ENCODE results near the gene ING5. TPM values are rescaled to one million over a fixed set of nuclear protein-coding genes. Genes with fewer than 3 reads are reported as not detected.

The ING5 gene
- total RNA-seq, 1 experiment from 2014 or later: 28.6 TPM

DNA sequence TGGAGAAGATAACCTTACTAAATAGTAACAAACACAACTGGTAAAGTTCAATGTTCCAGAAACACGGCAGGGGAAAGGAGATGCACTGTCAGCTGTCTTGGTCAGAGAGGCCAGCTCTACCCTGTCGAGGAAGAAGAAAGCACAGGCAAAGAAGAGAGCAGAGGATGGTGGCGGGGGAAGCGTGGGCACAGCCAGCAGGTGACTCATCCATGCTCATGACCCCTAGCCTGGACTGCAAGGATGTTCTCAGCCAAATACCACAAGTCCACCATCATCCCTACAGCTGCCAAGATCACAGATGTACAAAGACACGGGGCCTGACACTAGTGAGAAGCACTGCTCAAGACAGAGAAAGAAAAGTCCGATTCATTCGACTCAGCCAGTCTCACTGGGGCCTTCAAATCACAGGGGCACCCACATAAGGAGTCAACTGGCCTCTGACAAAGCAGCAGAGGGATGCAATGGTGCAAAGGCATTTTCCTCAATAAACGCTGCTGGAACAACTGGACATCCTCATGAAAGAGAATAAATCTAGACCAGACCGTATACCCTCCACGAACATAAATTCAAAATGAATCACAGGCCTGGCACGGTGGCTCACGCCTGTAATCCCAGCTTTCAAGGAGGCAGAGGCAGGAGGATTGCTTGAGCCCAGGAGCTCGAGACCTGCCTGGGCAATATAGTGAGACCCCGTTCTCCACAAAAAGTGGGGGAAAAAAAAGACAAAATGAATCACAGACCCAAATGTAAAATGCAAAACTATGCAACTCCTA is 20.8 kb upstream of the ING5 start:
- Histone ChIP-seq H3K36me3 (ENCODE audit: control insufficient read depth, insufficient read depth, low read length) (no peaks in the 10 kb centered on the region), H3K4me3 (ENCODE audit: low read depth, low read length) (no peak overlapping the region), H3K27me3 (replicated peaks; ENCODE audit: control insufficient read depth, insufficient read depth, low read length) (no peaks in the 10 kb centered on the region), H3K9me3 (no peaks in the 10 kb centered on the region), H3K4me1 (no peaks in the 10 kb centered on the region)
- Mint-ChIP-seq H3K4me3 (ENCODE audit: unreplicated experiment) (no peak overlapping the region), H3K9me3 (ENCODE audit: unreplicated experiment) (no peaks in the 10 kb centered on the region), H3K36me3 (ENCODE audit: insufficient read depth, unreplicated experiment) (peaks cover 75% of the 10 kb centered on the region), H3K27me3 (ENCODE audit: insufficient read depth, unreplicated experiment) (no peaks in the 10 kb centered on the region), H3K4me1 (ENCODE audit: low read depth, unreplicated experiment) (no peaks in the 10 kb centered on the region), H3K27ac (ENCODE audit: unreplicated experiment) (no peak overlapping the region)
- CTCF ChIA-PET: no interaction called here
- no peak for DNase-seq
- TF ChIP-seq CTCF (IDR thresholded peaks at IDR 0.05; ENCODE audit: insufficient read depth in 1 of 2, low read depth in 1 of 2, low read length in 1 of 2, severe bottlenecking in 1 of 2, unreplicated experiment in 1 of 2): no peak
- POLR2A ChIA-PET: no interaction called here
- BruUV-seq (replicated peaks): no TSS peak
- intact Hi-C loops (cut with micrococcal nuclease; ENCODE audit: unreplicated experiment): no loop called here

- Histone ChIP-seq H3K9me3 (no peaks in the 10 kb centered on the region), H3K36me3 (ENCODE audit: control insufficient read depth, insufficient read depth, low read length) (peaks cover 1% of the 10 kb centered on the region; the same call in 1 of the 2 replicates), H3K27me3 (replicated peaks; ENCODE audit: control insufficient read depth, insufficient read depth, low read length) (no peaks in the 10 kb centered on the region), H3K4me1 (peaks cover 4% of the 10 kb centered on the region; the same call in 1 of the 2 replicates), H3K4me3 (ENCODE audit: low read depth, low read length) (peak overlapping the region; percentile 80)
- BruUV-seq (replicated peaks): no TSS peak
- no peaks in the 10 kb centered on the region for H3K4me1 Mint-ChIP-seq (ENCODE audit: low read depth, unreplicated experiment)
- TF ChIP-seq CTCF (IDR thresholded peaks at IDR 0.05; ENCODE audit: insufficient read depth in 1 of 2, low read depth in 1 of 2, low read length in 1 of 2, severe bottlenecking in 1 of 2, unreplicated experiment in 1 of 2): no peak
- H3K27ac Mint-ChIP-seq (ENCODE audit: unreplicated experiment): peak overlapping the region; percentile 88
- intact Hi-C loops (cut with micrococcal nuclease; ENCODE audit: unreplicated experiment): loop anchor here (2.0 kb wide), 1 partner anchor 15 kb away; no protein-coding TSS in a partner anchor
- H3K36me3 Mint-ChIP-seq (ENCODE audit: insufficient read depth, unreplicated experiment): peaks cover 42% of the 10 kb centered on the region
- ChIA-PET POLR2A (interaction anchor here (0.5 to 3.0 kb wide), 7 partner anchors 8 to 330 kb away, joined by 3 to 44 read pairs (median 3); partner anchors contain the start of genes D2HGDH, FARP2 and ING5), CTCF (interaction anchor here (1.0 kb wide), 2 partner anchors 16 to 192 kb away, joined by 3 to 7 read pairs; partner anchors contain the start of gene ING5)
- no peak for DNase-seq
- no peaks in the 10 kb centered on the region for H3K9me3 Mint-ChIP-seq (ENCODE audit: unreplicated experiment)
- no peaks in the 10 kb centered on the region for H3K27me3 Mint-ChIP-seq (ENCODE audit: insufficient read depth, unreplicated experiment)
- peak overlapping the region; percentile 91 for H3K4me3 Mint-ChIP-seq (ENCODE audit: unreplicated experiment)
Observed at GRCh38 chr2:241686324-241686649, 15.6 kb upstream of the ING5 start.

- Mint-ChIP-seq H3K4me3 (ENCODE audit: unreplicated experiment) (peak within 1 kb of the TSS; percentile 91), H3K27ac (ENCODE audit: unreplicated experiment) (peak within 1 kb of the TSS; percentile 88), H3K27me3 (ENCODE audit: insufficient read depth, unreplicated experiment) (no peaks in the 10 kb centered on the region), H3K36me3 (ENCODE audit: insufficient read depth, unreplicated experiment) (peaks cover 36% of the 10 kb centered on the region), H3K9me3 (ENCODE audit: unreplicated experiment) (no peaks in the 10 kb centered on the region), H3K4me1 (ENCODE audit: low read depth, unreplicated experiment) (no peaks in the 10 kb centered on the region)
- Histone ChIP-seq H3K36me3 (ENCODE audit: control insufficient read depth, insufficient read depth, low read length) (peaks cover 1% of the 10 kb centered on the region; the same call in 1 of the 2 replicates), H3K9me3 (no peaks in the 10 kb centered on the region), H3K4me1 (peaks cover 4% of the 10 kb centered on the region; the same call in 1 of the 2 replicates), H3K27me3 (replicated peaks; ENCODE audit: control insufficient read depth, insufficient read depth, low read length) (no peaks in the 10 kb centered on the region), H3K4me3 (ENCODE audit: low read depth, low read length) (peak within 1 kb of the TSS; percentile 80)
- intact Hi-C loops (cut with micrococcal nuclease; ENCODE audit: unreplicated experiment): loop anchor here (2.0 kb wide), 1 partner anchor 14 kb away; no protein-coding TSS in a partner anchor
- ChIA-PET CTCF (interaction anchor here (1.0 kb wide), 2 partner anchors 15 to 191 kb away, joined by 3 to 7 read pairs; partner anchors contain the start of gene ING5), POLR2A (interaction anchor here (0.5 to 3.0 kb wide), 7 partner anchors 8 to 330 kb away, joined by 3 to 44 read pairs (median 3); partner anchors contain the start of genes D2HGDH, FARP2 and ING5)
- no peak for TF ChIP-seq CTCF (IDR thresholded peaks at IDR 0.05; ENCODE audit: insufficient read depth in 1 of 2, low read depth in 1 of 2, low read length in 1 of 2, severe bottlenecking in 1 of 2, unreplicated experiment in 1 of 2)
- peak; percentile 91 to 94 for DNase-seq
- BruUV-seq (replicated peaks): TSS peak; percentile 55
Observed at GRCh38 chr2:241686650-241687425, 15.0 kb upstream of the ING5 start, which contains the start of gene DTYMK. TSS of gene DTYMK (minus strand) at chr2:241686815. CDS start at chr2:241686783, 32 bp downstream.
